Measurements from ENCODE around the gene DNMT1. TPM values are rescaled to one million over a fixed set of nuclear protein-coding genes. Genes with fewer than 3 reads are reported as not detected.
A peak's percentile ranks its signal among the peaks of the same experiment; 100 is the strongest.

The DNMT1 gene
- total RNA-seq, 2 experiments from 2014 or later: 372 to 379 TPM

DNA sequence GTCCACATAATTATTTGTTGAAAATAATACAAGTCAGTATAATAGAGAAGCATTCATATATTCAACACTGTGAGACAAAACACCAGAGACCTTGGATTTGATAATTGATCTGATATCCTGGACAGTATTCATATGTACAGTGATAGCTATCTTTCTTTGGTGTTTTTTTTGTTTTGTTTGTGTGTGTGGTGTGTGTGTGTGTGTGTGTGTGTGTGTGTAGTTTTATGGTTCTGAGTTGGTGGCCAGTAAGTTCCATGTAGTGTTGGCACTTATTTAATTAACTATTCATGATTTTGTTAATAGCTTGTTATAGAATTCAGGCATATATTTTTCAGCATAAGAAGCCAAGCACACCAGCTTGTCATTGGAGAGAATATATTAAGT lies 90.6 kb downstream of the DNMT1 start:
- TF ChIP-seq CTCF (IDR thresholded peaks at IDR 0.05): no peak
- Mint-ChIP-seq H3K27ac (peak overlapping the region; percentile 100), H3K4me1 (ENCODE audit: low read depth) (peaks cover 50% of the 10 kb centered on the region), H3K9me3 (no peaks in the 10 kb centered on the region), H3K36me3 (ENCODE audit: low read depth) (peaks cover 32% of the 10 kb centered on the region), H3K27me3 (no peaks in the 10 kb centered on the region), H3K4me3 (peak overlapping the region; percentile 97)
- POLR2A ChIA-PET: interaction anchor here (0.7 to 27.0 kb wide), 5 partner anchors 4 to 297 kb away, joined by 3 to 521 read pairs (median 23); partner anchors contain the start of genes ANGPTL6, DNMT1, EIF3G and P2RY11
- ATAC-seq (no peak), DNase-seq (no peak)
- intact Hi-C loops (cut with micrococcal nuclease): no loop called here
- CTCF ChIA-PET: interaction anchor here (0.7 to 10.2 kb wide), 4 partner anchors 11 to 308 kb away, joined by 3 to 128 read pairs (median 3); partner anchors contain the start of genes EIF3G and P2RY11

DNA sequence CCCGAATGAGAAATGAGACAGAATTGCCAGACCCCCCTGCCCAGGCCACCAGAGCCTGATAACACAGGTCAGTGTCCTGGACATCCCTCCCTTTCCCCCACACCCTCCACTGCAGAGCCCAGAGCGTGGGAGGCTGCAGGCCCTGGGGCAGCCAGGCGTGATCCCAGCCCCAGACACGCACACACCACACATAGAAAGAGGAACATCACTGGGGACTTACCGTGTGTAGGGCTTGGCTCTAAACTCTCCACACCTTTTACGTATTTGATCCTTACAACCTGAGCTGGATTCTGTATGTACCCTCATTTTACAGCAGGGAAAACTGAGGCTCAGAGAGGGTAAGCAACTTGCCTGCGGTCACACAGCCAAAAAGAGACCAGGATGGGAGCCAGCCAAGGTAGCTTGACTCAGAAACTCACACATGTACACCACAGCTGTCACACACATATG lies 91.9 kb downstream of the DNMT1 start:
- Mint-ChIP-seq H3K4me1 (ENCODE audit: low read depth) (peaks cover 54% of the 10 kb centered on the region), H3K27ac (peak overlapping the region; percentile 98), H3K9me3 (no peaks in the 10 kb centered on the region), H3K27me3 (no peaks in the 10 kb centered on the region), H3K4me3 (peak overlapping the region; percentile 70), H3K36me3 (ENCODE audit: low read depth) (peaks cover 23% of the 10 kb centered on the region)
- ATAC-seq: no peak
- CTCF ChIA-PET: interaction anchor here (1.0 to 10.2 kb wide), 2 partner anchors 12 to 22 kb away, joined by 3 to 128 read pairs; partner anchors contain the start of genes EIF3G and P2RY11
- POLR2A ChIA-PET: interaction anchor here (4.5 to 27.0 kb wide), 3 partner anchors 3 to 91 kb away, joined by 23 to 521 read pairs (median 521); partner anchors contain the start of genes ANGPTL6, DNMT1, EIF3G and P2RY11
- TF ChIP-seq CTCF (IDR thresholded peaks at IDR 0.05): no peak
- intact Hi-C loops (cut with micrococcal nuclease): no loop called here
- peak; percentile 49 for DNase-seq

DNA sequence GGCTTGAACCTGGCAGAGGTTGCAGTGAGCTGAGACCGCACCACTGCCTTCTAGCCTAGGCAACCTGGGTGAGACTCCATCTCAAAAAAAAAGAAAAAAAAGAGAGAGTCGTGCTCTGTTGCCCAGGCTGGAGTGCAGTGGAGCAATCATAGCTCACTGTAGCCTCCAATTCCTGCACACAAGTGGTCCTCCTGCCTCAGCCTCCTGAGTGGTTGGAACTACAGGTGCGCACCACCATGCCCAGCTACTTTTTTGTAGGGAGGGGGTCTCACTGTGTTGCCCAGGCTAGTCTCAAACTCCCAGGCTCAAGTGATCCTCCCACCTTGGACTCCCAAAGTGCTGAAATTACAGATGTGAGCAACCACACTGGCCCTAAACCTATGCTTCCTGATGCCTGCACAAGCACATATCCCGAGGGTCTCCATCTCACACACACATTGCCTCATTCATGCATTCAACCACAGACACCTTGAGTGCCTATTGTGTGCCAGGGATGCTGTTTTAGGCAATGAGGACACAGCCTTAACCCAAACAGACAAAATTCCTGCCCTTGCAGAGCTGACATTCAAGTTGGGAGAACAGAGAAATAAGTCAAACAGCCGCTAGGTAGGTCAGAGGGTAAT lies 94.5 kb downstream of the DNMT1 start:
- TF ChIP-seq CTCF (IDR thresholded peaks at IDR 0.05): no peak
- no peak for DNase-seq
- ChIA-PET CTCF (interaction anchor here (0.6 to 10.2 kb wide), 5 partner anchors 8 to 150 kb away, joined by 3 to 128 read pairs (median 4); partner anchors contain the start of genes EIF3G, P2RY11 and PPAN), POLR2A (interaction anchor here (1.1 to 27.0 kb wide), 3 partner anchors 11 to 94 kb away, joined by 4 to 521 read pairs (median 4); partner anchors contain the start of genes DNMT1, EIF3G, P2RY11 and PPAN)
- ATAC-seq: no peak
- H3K27ac Mint-ChIP-seq: peak overlapping the region; percentile 89
- H3K9me3 Mint-ChIP-seq: no peaks in the 10 kb centered on the region
- H3K4me1 Mint-ChIP-seq (ENCODE audit: low read depth): peaks cover 46% of the 10 kb centered on the region
- H3K27me3 Mint-ChIP-seq: no peaks in the 10 kb centered on the region
- peaks cover 14% of the 10 kb centered on the region for H3K36me3 Mint-ChIP-seq (ENCODE audit: low read depth)
- H3K4me3 Mint-ChIP-seq: peak overlapping the region; percentile 52
- intact Hi-C loops (cut with micrococcal nuclease): no loop called here

DNA sequence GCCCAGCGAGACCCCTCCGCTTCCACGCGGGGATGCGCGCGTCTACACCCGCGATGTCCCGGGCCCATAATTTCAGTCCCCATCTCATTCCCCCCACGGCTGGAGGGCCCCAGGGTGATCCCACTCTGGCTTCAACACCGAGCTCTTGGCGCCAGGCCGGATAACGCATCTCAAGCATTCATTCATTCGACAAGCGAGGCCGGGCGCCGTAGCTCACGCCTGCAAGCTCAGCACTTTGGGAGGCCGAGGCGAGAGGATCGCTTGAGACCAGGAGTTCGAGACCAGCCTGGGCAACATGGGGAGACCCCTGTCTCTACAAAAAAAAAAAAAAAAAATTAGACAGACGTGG lies 98.2 kb downstream of the DNMT1 start:
- H3K9me3 Mint-ChIP-seq: no peaks in the 10 kb centered on the region
- peak overlapping the region; percentile 81 for H3K27ac Mint-ChIP-seq

More for the DNA sequence above, 98.2 kb downstream of the DNMT1 start:
- Mint-ChIP-seq H3K4me1 (ENCODE audit: low read depth) (peaks cover 21% of the 10 kb centered on the region), H3K36me3 (ENCODE audit: low read depth) (peaks cover 40% of the 10 kb centered on the region), H3K27me3 (no peaks in the 10 kb centered on the region), H3K4me3 (peak overlapping the region; percentile 60)
- no peak for TF ChIP-seq CTCF (IDR thresholded peaks at IDR 0.05)
- POLR2A ChIA-PET: interaction anchor here (0.7 to 27.0 kb wide), 5 partner anchors 18 to 260 kb away, joined by 3 to 521 read pairs (median 4); partner anchors contain the start of genes DNMT1, EIF3G, P2RY11 and PPAN
- ATAC-seq: no peak
- CTCF ChIA-PET: interaction anchor here (1.2 to 10.2 kb wide), 5 partner anchors 11 to 114 kb away, joined by 3 to 128 read pairs (median 12); partner anchors contain the start of genes EIF3G, P2RY11 and PPAN
- no peak for DNase-seq
- intact Hi-C loops (cut with micrococcal nuclease): no loop called here
